ENCODE results near the gene ROBO1. TPM values are rescaled to one million over a fixed set of nuclear protein-coding genes. Genes with fewer than 3 reads are reported as not detected.

The ROBO1 gene
- total RNA-seq, 1 experiment from 2014 or later = 67.6 TPM

GRCh38 chr3:78900426-78900825 is 867.4 kb downstream of the ROBO1 start:
- H3K9me3 ChIP-seq (ENCODE audit: low read depth, low read length, poor library complexity, severe bottlenecking) = no peaks in the 10 kb centered on the region
- no peak overlapping the region for H3K27ac ChIP-seq (ENCODE audit: low read depth, low read length, poor library complexity, severe bottlenecking)
- H3K36me3 ChIP-seq (ENCODE audit: insufficient read depth, low read length, poor library complexity, severe bottlenecking) = no peaks in the 10 kb centered on the region
- POLR2A ChIA-PET (ENCODE audit: low non-redundant PET) = no interaction called here
- CTCF ChIA-PET = no interaction called here
- no peak for DNase-seq (ENCODE audit: low spot score)
- TF ChIP-seq CTCF (conservative IDR thresholded peaks at IDR 0.05; ENCODE audit: low read depth, low read length) = no peak
- TF ChIP-seq EZH2 (IDR thresholded peaks at IDR 0.05; ENCODE audit: borderline replicate concordance, low read depth, low read length, poor library complexity, severe bottlenecking) = no peak
- intact Hi-C loops (cut with micrococcal nuclease; ENCODE audit: unreplicated experiment) = no loop called here
- no TSS peak for BruUV-seq (replicated peaks)
- no peaks in the 10 kb centered on the region for H3K27me3 ChIP-seq (replicated peaks; ENCODE audit: insufficient read depth, low read depth, low read length, poor library complexity)
- no peak overlapping the region for H3K4me3 ChIP-seq (ENCODE audit: low read depth, low read length, poor library complexity, severe bottlenecking)
- peaks cover 25% of the 10 kb centered on the region for H3K4me1 ChIP-seq (ENCODE audit: insufficient read depth, low read length, poor library complexity, severe bottlenecking)

GRCh38 chr3:78895528-78895927 is 872.3 kb downstream of the ROBO1 start:
- H3K27ac ChIP-seq (ENCODE audit: low read depth, low read length, poor library complexity, severe bottlenecking) = no peak overlapping the region
- ChIA-PET POLR2A (ENCODE audit: low non-redundant PET) (no interaction called here), CTCF (no interaction called here)
- H3K4me3 ChIP-seq (ENCODE audit: low read depth, low read length, poor library complexity, severe bottlenecking) = no peak overlapping the region
- intact Hi-C loops (cut with micrococcal nuclease; ENCODE audit: unreplicated experiment) = no loop called here
- BruUV-seq (replicated peaks) = no TSS peak
- no peak for DNase-seq (ENCODE audit: low spot score)
- no peaks in the 10 kb centered on the region for H3K27me3 ChIP-seq (replicated peaks; ENCODE audit: insufficient read depth, low read depth, low read length, poor library complexity)
- no peaks in the 10 kb centered on the region for H3K36me3 ChIP-seq (ENCODE audit: insufficient read depth, low read length, poor library complexity, severe bottlenecking)
- TF ChIP-seq CTCF (conservative IDR thresholded peaks at IDR 0.05; ENCODE audit: low read depth, low read length) (no peak), EZH2 (IDR thresholded peaks at IDR 0.05; ENCODE audit: borderline replicate concordance, low read depth, low read length, poor library complexity, severe bottlenecking) (no peak)
- no peaks in the 10 kb centered on the region for H3K9me3 ChIP-seq (ENCODE audit: low read depth, low read length, poor library complexity, severe bottlenecking)
- H3K4me1 ChIP-seq (ENCODE audit: insufficient read depth, low read length, poor library complexity, severe bottlenecking) = peaks cover 24% of the 10 kb centered on the region

- Histone ChIP-seq H3K4me1 (ENCODE audit: insufficient read depth, low read length, poor library complexity, severe bottlenecking) (peaks cover 18% of the 10 kb centered on the region), H3K27ac (ENCODE audit: low read depth, low read length, poor library complexity, severe bottlenecking) (no peak overlapping the region), H3K4me3 (ENCODE audit: low read depth, low read length, poor library complexity, severe bottlenecking) (no peak overlapping the region), H3K36me3 (ENCODE audit: insufficient read depth, low read length, poor library complexity, severe bottlenecking) (no peaks in the 10 kb centered on the region), H3K27me3 (replicated peaks; ENCODE audit: insufficient read depth, low read depth, low read length, poor library complexity) (no peaks in the 10 kb centered on the region), H3K9me3 (ENCODE audit: low read depth, low read length, poor library complexity, severe bottlenecking) (no peaks in the 10 kb centered on the region)
- CTCF ChIA-PET = no interaction called here
- POLR2A ChIA-PET (ENCODE audit: low non-redundant PET) = no interaction called here
- DNase-seq (ENCODE audit: low spot score) = no peak
- TF ChIP-seq CTCF (conservative IDR thresholded peaks at IDR 0.05; ENCODE audit: low read depth, low read length) (no peak), EZH2 (IDR thresholded peaks at IDR 0.05; ENCODE audit: borderline replicate concordance, low read depth, low read length, poor library complexity, severe bottlenecking) (no peak)
- no TSS peak for BruUV-seq (replicated peaks)
- intact Hi-C loops (cut with micrococcal nuclease; ENCODE audit: unreplicated experiment) = no loop called here
Measured at GRCh38 chr3:78894787-78895186, 873.0 kb downstream of the ROBO1 start.

All from A673 (cell line).